OCI-M1 (cell line): ENCODE results near the gene AP2B1.
A peak's percentile ranks its signal among the peaks of the same experiment; 100 is the strongest.
"Not testable (repeated sequence)": the region's sequence is repeated elsewhere in the genome, so short reads cannot be mapped to it uniquely, and the experiment has no call there.

Experiments used
- DNase-seq: peaks from one replicate; lab custom pipeline; 2025; lab: John Stamatoyannopoulos, UW

AP2B1 gene

GRCh38 chr17:35748979-35749378 lies 161.9 kb downstream of the AP2B1 start:
- DNase-seq, result no peak

GRCh38 chr17:35749560-35750412 lies 162.7 kb downstream of the AP2B1 start:
- DNase-seq, result no peak

GRCh38 chr17:35750526-35751395 lies 163.6 kb downstream of the AP2B1 start:
- no peak for DNase-seq

- not testable (repeated sequence) for DNase-seq
Observed at GRCh38 chr17:35751541-35751940, 164.4 kb downstream of the AP2B1 start.

GRCh38 chr17:35752471-35752870 lies 165.3 kb downstream of the AP2B1 start:
- DNase-seq, result no peak

GRCh38 chr17:35752945-35753764 lies 166.0 kb downstream of the AP2B1 start, which contains the start of gene GAS2L2:
Gene GAS2L2, minus strand, starts transcription at chr17:35753239. Its CDS starts 389 bp downstream, at chr17:35752850.
- DNase-seq, result no peak

- no peak for DNase-seq
Observed at GRCh38 chr17:35757243-35757642, 170.1 kb downstream of the AP2B1 start.

- DNase-seq, result no peak
Observed at GRCh38 chr17:35760587-35760986, 173.5 kb downstream of the AP2B1 start, which contains the start of gene C17orf50. Gene C17orf50, plus strand, starts transcription at chr17:35760887. Its CDS starts 55 bp downstream, at chr17:35760942.

- no peak for DNase-seq
Observed at GRCh38 chr17:35761601-35762000, 174.5 kb downstream of the AP2B1 start.

GRCh38 chr17:35763767-35764122 lies 176.6 kb downstream of the AP2B1 start:
- no peak for DNase-seq

GRCh38 chr17:35764123-35764991 lies 177.2 kb downstream of the AP2B1 start:
- DNase-seq, result peak; percentile 96

GRCh38 chr17:35765086-35765710 lies 178.1 kb downstream of the AP2B1 start:
- DNase-seq, result no peak

- no peak for DNase-seq
Observed at GRCh38 chr17:35765756-35766488, 178.8 kb downstream of the AP2B1 start.

GRCh38 chr17:35766489-35766877 lies 179.4 kb downstream of the AP2B1 start:
- DNase-seq, result no peak

- DNase-seq, result peak; percentile 57
Observed at GRCh38 chr17:35766903-35767510, 179.9 kb downstream of the AP2B1 start.

GRCh38 chr17:35768797-35769196 lies 181.7 kb downstream of the AP2B1 start:
- no peak for DNase-seq

GRCh38 chr17:35769895-35770486 lies 182.9 kb downstream of the AP2B1 start:
- DNase-seq, result no peak

GRCh38 chr17:35773129-35773528 lies 186.0 kb downstream of the AP2B1 start:
- no peak for DNase-seq
